Femur (tissue), 1 donor: ENCODE measurements around the gene ZNF662.
A peak's percentile ranks its signal among the peaks of the same experiment; 100 is the strongest.

ENCODE experiments used
- DNase-seq: peaks from one replicate; pipeline ENCODE4 v3.0.0-alpha.2; 2017

ZNF662 gene

GRCh38 chr3:42942693-42943092 lies 36.8 kb downstream of the ZNF662 start:
- no peak for DNase-seq

GRCh38 chr3:42946050-42946449 lies 40.1 kb downstream of the ZNF662 start:
- DNase-seq = no peak

DNA sequence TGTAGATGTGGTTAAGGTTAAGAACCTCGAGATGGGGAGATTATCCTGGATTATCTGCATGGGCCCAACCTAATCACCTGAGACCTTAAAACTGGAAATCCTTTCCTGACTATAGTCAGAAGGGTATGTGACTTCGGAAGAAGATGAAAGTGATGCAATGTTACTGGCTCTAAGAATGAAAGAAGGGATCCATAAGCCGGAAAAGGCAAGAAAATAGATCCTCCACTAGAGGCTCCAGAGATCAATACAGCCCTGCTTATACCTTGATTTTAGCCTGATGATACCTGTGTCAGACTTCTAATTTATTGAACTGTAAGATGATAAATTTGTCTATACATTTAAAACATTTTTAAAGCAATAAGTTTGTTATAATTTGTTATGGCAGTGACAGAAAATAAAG lies 51.6 kb downstream of the ZNF662 start:
- DNase-seq = no peak

DNA sequence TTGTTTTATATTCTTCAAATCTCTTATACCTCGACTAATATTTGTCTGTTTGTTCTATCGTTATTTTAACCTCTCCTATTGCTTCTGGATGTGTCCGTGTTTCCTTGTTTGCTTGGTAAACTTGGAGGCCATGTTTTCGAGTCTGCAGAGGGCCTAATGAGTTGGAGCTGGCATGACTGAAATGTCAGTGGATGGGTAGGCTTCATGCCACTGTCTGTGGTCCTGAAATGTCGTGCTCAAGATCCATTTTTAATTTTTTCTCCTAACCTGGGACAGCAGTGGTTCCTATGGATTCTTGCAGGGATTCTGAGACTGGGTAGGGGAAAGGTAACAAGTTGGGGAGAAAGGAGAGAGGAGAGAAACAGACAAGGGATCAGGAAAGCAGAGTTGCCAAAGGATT lies 54.3 kb downstream of the ZNF662 start:
- DNase-seq = no peak

DNA sequence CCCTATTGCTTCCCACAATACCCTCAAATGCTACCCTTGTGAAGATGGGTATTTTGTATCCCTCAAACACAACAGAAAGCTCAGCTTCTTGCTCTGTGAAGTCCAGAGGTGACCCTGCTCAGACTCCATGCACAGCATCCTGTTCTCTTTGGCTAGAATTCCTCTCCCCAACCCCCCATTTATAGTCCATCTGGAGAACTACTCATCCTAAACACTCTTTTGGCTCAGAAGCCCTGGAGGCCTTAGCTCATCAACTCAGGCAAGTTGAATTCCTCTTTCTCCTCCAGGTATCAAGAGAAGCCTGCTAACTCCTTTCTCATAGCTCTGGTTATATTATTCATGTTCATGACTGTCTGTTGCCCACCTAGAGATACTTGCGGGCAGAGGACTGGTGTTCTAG lies 54.8 kb downstream of the ZNF662 start:
- DNase-seq = no peak

DNA sequence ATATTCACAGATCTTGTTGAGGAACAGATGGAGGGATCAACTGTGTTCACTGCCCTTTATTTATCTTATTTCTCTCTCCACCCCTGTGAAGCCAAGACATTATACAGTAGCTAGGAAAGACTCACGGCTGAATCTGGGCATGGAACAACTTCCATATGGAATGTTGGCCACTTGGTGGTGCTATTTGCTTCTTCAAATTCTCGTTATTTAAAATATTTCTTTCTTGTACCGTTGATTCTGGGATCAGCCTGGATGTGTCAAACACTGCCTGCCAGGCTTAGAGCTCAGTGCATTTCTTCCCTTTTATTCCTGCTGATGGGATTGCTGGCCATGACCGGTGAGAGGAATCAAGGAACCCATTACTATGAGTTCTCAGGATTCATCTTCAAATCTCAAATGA lies 55.7 kb downstream of the ZNF662 start:
- DNase-seq = peak; percentile 55

- no peak for DNase-seq
Observed at GRCh38 chr3:42963269-42963668, 57.3 kb downstream of the ZNF662 start.

DNA sequence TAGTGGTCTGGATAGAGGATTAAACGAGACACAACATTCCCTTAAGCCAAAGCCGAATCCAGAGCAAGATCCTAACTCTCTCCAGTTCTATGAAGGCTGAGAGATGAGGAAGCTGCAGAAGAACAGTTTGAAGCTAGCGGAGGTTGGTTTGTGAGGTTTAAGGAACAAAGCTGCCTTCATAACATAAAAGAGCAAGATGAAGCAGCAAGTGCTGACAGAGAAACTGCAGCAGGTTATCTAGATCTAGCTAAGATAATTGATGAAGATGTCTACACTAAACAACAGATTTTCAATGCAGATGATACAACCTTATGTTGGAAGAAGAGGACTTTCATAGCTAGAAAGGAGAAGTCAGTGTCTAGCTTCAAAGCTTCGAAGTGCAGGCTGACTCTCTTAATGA lies 58.3 kb downstream of the ZNF662 start:
- no peak for DNase-seq
